Measurements from ENCODE around the gene ZNF101. TPM values are rescaled to one million over a fixed set of nuclear protein-coding genes. Genes with fewer than 3 reads are reported as not detected.
A peak's percentile ranks its signal among the peaks of the same experiment; 100 is the strongest.
"Not testable (repeated sequence)": the region's sequence is repeated elsewhere in the genome, so short reads cannot be mapped to it uniquely, and the experiment has no call there.

ZNF101 gene
- total and polyA plus RNA-seq, 8 donors = 3.3 to 7.1 (median 4.3) TPM

DNA sequence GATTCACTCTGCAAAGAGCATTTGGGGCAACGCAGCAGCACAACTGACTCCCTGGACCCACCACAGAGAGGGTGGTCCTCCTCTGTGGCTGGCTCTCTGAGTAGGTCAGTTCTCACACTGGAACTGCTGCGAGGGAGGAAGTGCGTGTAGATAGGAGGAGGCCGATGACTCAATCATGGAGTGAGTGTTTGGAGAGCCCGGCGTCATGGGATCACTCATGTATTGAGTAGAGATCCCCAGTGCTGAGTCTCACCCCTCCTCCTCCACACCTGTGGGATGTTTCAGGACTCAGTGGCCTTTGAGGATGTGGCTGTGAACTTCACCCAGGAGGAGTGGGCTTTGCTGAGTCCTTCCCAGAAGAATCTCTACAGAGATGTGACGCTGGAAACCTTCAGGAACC is 8.9 kb downstream of the ZNF101 start:
- FAIRE-seq (no peak), DNase-seq (no peak), ATAC-seq (no peak)
- Histone ChIP-seq H3K36me3 (peaks cover 0 to 21% (median 6%) of the 10 kb centered on the region in 3 donors), H3K27me3 (no peaks in the 10 kb centered on the region), H3K4me1 (no peaks in the 10 kb centered on the region), H3K9me3 (no peaks in the 10 kb centered on the region), H3K27ac (no peak overlapping the region), H3K4me3 (no peak overlapping the region)
- intact Hi-C loops (cut with DNase I) = no loop called here
- WGBS, 2 donors = 93 to 96% methylated on average over 7 of the region's 7 CpGs
- TF ChIP-seq, protein P1, sequence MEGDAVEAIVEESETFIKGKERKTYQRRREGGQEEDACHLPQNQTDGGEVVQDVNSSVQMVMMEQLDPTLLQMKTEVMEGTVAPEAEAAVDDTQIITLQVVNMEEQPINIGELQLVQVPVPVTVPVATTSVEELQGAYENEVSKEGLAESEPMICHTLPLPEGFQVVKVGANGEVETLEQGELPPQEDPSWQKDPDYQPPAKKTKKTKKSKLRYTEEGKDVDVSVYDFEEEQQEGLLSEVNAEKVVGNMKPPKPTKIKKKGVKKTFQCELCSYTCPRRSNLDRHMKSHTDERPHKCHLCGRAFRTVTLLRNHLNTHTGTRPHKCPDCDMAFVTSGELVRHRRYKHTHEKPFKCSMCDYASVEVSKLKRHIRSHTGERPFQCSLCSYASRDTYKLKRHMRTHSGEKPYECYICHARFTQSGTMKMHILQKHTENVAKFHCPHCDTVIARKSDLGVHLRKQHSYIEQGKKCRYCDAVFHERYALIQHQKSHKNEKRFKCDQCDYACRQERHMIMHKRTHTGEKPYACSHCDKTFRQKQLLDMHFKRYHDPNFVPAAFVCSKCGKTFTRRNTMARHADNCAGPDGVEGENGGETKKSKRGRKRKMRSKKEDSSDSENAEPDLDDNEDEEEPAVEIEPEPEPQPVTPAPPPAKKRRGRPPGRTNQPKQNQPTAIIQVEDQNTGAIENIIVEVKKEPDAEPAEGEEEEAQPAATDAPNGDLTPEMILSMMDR (IDR thresholded peaks at IDR 0.05) = no peak

DNA sequence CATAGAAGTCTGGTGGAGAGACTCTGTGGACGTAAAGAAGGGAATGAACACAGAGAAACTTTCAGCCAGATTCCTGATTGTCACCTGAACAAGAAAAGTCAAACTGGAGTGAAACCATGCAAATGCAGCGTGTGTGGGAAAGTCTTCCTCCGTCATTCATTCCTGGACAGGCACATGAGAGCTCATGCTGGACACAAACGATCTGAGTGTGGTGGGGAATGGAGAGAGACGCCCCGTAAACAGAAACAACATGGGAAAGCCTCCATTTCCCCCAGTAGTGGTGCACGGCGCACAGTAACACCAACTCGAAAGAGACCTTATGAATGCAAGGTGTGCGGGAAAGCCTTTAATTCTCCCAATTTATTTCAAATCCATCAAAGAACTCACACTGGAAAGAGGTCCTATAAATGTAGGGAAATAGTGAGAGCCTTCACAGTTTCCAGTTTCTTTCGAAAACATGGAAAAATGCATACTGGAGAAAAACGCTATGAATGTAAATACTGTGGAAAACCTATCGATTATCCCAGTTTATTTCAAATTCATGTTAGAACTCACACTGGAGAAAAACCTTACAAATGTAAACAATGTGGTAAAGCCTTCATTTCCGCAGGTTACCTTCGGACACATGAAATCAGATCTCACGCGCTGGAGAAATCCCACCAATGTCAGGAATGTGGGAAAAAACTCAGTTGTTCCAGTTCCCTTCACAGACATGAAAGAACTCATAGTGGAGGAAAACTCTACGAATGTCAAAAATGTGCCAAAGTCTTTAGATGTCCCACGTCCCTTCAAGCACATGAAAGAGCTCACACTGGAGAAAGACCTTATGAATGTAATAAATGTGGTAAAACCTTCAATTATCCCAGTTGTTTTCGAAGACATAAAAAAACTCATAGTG is 10.8 kb downstream of the ZNF101 start:
- WGBS, 2 donors = 98% methylated on average over 20 of the region's 20 CpGs
- intact Hi-C loops (cut with DNase I) = no loop called here
- Histone ChIP-seq H3K4me3 (no peak overlapping the region), H3K27ac (no peak overlapping the region), H3K4me1 (no peaks in the 10 kb centered on the region), H3K36me3 (peaks cover 0 to 21% (median 6%) of the 10 kb centered on the region in 3 donors), H3K27me3 (no peaks in the 10 kb centered on the region), H3K9me3 (no peaks in the 10 kb centered on the region)
- no peak for ATAC-seq
- no peak for FAIRE-seq
- no peak for DNase-seq
- TF ChIP-seq, protein P1 (IDR thresholded peaks at IDR 0.05) = no peak

DNA sequence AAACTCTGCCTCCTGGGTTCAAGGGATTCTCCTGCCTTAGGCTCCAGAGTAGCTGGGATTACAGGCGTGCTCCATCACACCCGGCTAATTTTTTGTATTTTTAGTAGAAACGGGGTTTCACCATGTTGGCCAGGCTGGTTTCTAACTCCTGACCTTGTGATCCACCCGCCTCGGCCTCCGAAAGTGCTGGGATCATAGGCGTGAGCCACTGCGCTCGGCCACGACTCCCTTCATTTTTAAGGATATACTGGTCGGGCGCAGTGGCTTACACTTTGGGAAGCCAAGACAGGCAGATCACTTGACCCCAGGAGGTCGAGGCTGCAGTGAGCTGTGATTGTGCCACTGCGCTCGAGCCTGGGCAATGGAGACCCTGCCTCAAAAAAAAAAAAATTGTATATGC is 17.5 kb downstream of the ZNF101 start:
- H3K27ac ChIP-seq; H3K27me3 ChIP-seq; ATAC-seq; H3K9me3 ChIP-seq; H3K4me3 ChIP-seq; FAIRE-seq; DNase-seq; intact Hi-C loops (cut with DNase I); H3K4me1 ChIP-seq; H3K36me3 ChIP-seq: not testable (repeated sequence)
- WGBS, 2 donors = 98 to 99% methylated on average over 15 of the region's 15 CpGs

DNA sequence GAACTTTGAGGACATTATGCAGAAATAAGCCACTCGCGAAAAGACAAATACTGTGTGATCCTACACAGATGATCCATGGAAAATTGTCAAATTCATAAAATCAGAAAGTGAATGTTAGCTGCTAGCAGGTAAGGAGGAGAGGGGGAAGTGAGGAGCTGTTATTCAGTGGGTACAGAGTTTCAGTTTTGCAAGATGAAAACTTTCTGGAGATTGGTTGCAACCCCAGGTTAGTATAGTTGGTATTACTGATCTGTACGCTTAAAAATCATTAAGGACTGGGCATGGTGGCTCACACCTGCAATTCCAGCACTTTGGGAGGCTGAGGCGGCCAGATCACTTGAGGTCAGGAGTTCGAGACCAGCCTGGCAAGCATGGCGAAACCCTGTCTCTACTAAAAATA is 17.9 kb downstream of the ZNF101 start:
- ATAC-seq (no peak), FAIRE-seq (no peak), DNase-seq (no peak)
- TF ChIP-seq, protein P1 (IDR thresholded peaks at IDR 0.05) = no peak
- intact Hi-C loops (cut with DNase I) = no loop called here
- Histone ChIP-seq H3K27ac (no peak overlapping the region), H3K9me3 (no peaks in the 10 kb centered on the region), H3K4me1 (no peaks in the 10 kb centered on the region), H3K27me3 (no peaks in the 10 kb centered on the region), H3K36me3 (no peaks in the 10 kb centered on the region), H3K4me3 (no peak overlapping the region)
- WGBS, 2 donors = 94 to 96% methylated on average over 6 of the region's 6 CpGs

DNA sequence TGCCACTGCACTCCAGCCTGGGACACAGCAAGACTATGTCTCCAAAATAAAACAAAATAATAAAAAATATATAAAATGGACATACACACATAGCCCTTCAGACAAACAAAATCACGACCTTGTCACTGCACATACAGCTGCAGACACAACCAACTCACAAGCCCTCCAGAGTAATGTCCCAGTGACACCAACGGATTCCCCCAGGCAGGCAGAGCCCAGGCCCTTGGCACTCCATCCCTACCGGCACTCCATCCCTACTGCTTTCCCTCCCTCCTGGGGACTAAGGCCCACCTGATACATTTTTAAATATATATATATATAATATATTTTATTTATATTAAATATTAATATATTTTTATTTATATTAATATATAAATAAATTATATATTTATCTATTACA is 18.5 kb downstream of the ZNF101 start:
- intact Hi-C loops (cut with DNase I) = no loop called here
- FAIRE-seq = no peak
- Histone ChIP-seq H3K27me3 (no peaks in the 10 kb centered on the region), H3K9me3 (no peaks in the 10 kb centered on the region), H3K36me3 (no peaks in the 10 kb centered on the region), H3K4me1 (no peaks in the 10 kb centered on the region), H3K4me3 (no peak overlapping the region), H3K27ac (no peak overlapping the region)
- WGBS, 2 donors = 94 to 96% methylated on average over 3 of the region's 3 CpGs
- TF ChIP-seq, protein P1 (IDR thresholded peaks at IDR 0.05) = no peak
- peak in 1 of 4 donors; percentile 44 for ATAC-seq
- DNase-seq = no peak

DNA sequence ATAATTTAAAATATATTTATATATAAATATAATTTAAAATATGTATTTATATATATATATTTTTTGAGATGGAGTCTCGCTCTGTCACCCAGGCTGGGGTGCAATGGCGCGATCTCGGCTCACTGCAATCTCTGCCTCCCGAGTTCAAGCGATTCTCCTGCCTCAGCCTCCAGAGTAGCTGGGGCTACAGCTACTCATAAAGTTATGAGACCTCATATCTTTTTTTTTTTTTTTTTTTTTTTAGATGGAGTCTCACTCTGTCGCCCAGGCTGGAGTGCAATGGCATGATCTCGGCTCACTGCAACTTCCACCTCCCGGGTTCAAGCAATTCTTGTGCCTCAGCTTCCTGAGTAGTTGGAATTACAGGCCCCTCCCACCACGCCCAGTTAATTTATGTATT is 20.4 kb downstream of the ZNF101 start:
- H3K4me1 ChIP-seq; FAIRE-seq; DNase-seq; intact Hi-C loops (cut with DNase I); H3K36me3 ChIP-seq; H3K27ac ChIP-seq; H3K27me3 ChIP-seq; H3K4me3 ChIP-seq; ATAC-seq; H3K9me3 ChIP-seq: not testable (repeated sequence)
- WGBS, 2 donors = 99% methylated on average over 10 of the region's 10 CpGs

Measured in pancreas (tissue), 10 donors.